ENCODE measurements around the gene SAMD8. TPM values are rescaled to one million over a fixed set of nuclear protein-coding genes. Genes with fewer than 3 reads are reported as not detected.
"Not testable (repeated sequence)": the region's sequence is repeated elsewhere in the genome, so short reads cannot be mapped to it uniquely, and the experiment has no call there.

The SAMD8 gene
- polyA plus RNA-seq, 5 donors = 9.9 to 16.7 (median 14.2) TPM

GRCh38 chr10:75105576-75106197, 5.8 kb upstream of the SAMD8 start:
- DNase-seq = no peak

- DNase-seq = no peak
These were observed 5.2 kb upstream of the SAMD8 start for GRCh38 chr10:75106242-75106641.

- not testable (repeated sequence) for DNase-seq
These were observed 4.6 kb upstream of the SAMD8 start for GRCh38 chr10:75106891-75107290.

- no peak for DNase-seq
These were observed 3.4 kb upstream of the SAMD8 start for GRCh38 chr10:75107756-75108683.

GRCh38 chr10:75108684-75109458, 2.6 kb upstream of the SAMD8 start:
- no peak for DNase-seq

GRCh38 chr10:75109459-75109778, 2.0 kb upstream of the SAMD8 start:
- no peak for DNase-seq

GRCh38 chr10:75110006-75110632, 1.3 kb upstream of the SAMD8 start:
- DNase-seq = no peak

GRCh38 chr10:75111907-75112679, 637 bp downstream of the SAMD8 start:
- DNase-seq = no peak

GRCh38 chr10:75115137-75115536, 3.7 kb downstream of the SAMD8 start:
- DNase-seq = no peak

GRCh38 chr10:75116941-75117775, 5.7 kb downstream of the SAMD8 start:
- not testable (repeated sequence) for DNase-seq

GRCh38 chr10:75117995-75118394, 6.5 kb downstream of the SAMD8 start:
- DNase-seq = no peak

- not testable (repeated sequence) for DNase-seq
These were observed 8.1 kb downstream of the SAMD8 start for GRCh38 chr10:75119444-75120066.

GRCh38 chr10:75121322-75121721, 9.9 kb downstream of the SAMD8 start:
- DNase-seq = no peak

GRCh38 chr10:75122505-75122904, 11.0 kb downstream of the SAMD8 start:
- no peak for DNase-seq

GRCh38 chr10:75123088-75123682, 11.7 kb downstream of the SAMD8 start:
- DNase-seq = no peak

GRCh38 chr10:75126277-75126676, 14.8 kb downstream of the SAMD8 start:
- DNase-seq = no peak

GRCh38 chr10:75127471-75127870, 16.0 kb downstream of the SAMD8 start:
- DNase-seq = no peak

GRCh38 chr10:75128985-75129384, 17.5 kb downstream of the SAMD8 start:
- DNase-seq = not testable (repeated sequence)

- no peak for DNase-seq
These were observed 18.1 kb downstream of the SAMD8 start for GRCh38 chr10:75129537-75129936.
